ENCODE measurements around the gene KIFBP.
"Not testable (repeated sequence)": the region's sequence is repeated elsewhere in the genome, so short reads cannot be mapped to it uniquely, and the experiment has no call there.

Gene KIFBP

GRCh38 chr10:68988530-68989316 lies at the start of gene KIFBP:
KIFBP (plus strand) TSS chr10:68988803; CDS start chr10:68988833, 30 bp downstream.
- Mint-ChIP-seq H3K36me3 (ENCODE audit: low read depth) (peaks cover 9% of the 10 kb centered on the region), H3K4me3 (peak within 1 kb of the TSS; percentile 93 to 98 (median 97)), H3K27ac (peak within 1 kb of the TSS; percentile 78 to 95 (median 94)), H3K9me3 (no peaks in the 10 kb centered on the region), H3K27me3 (ENCODE audit: low read depth) (no peaks in the 10 kb centered on the region), H3K4me1 (peaks cover 23% of the 10 kb centered on the region)
- peak; percentile 37 to 58 (median 47) for TF ChIP-seq CTCF (IDR thresholded peaks at IDR 0.05; ENCODE audit: unreplicated experiment in 3 of 3)

GRCh38 chr10:68938884-68939283 lies 49.7 kb upstream of the KIFBP start:
- Mint-ChIP-seq H3K4me1 (peaks cover 5% of the 10 kb centered on the region), H3K4me3 (no peak overlapping the region), H3K9me3 (no peaks in the 10 kb centered on the region), H3K27ac (no peak overlapping the region), H3K36me3 (ENCODE audit: low read depth) (peaks cover 46% of the 10 kb centered on the region), H3K27me3 (ENCODE audit: low read depth) (no peaks in the 10 kb centered on the region)
- no peak for TF ChIP-seq CTCF (IDR thresholded peaks at IDR 0.05; ENCODE audit: unreplicated experiment in 3 of 3)

GRCh38 chr10:68940917-68941316 lies 47.7 kb upstream of the KIFBP start:
- H3K4me1 Mint-ChIP-seq; H3K9me3 Mint-ChIP-seq; H3K4me3 Mint-ChIP-seq; H3K27me3 Mint-ChIP-seq (ENCODE audit: low read depth): not testable (repeated sequence)
- peak overlapping the region in 1 of 3 experiments; percentile 60 for H3K27ac Mint-ChIP-seq
- H3K36me3 Mint-ChIP-seq (ENCODE audit: low read depth) = peaks cover 38% of the 10 kb centered on the region

- Mint-ChIP-seq H3K4me1 (peaks cover under 1% of the 10 kb centered on the region), H3K27me3 (ENCODE audit: low read depth) (no peaks in the 10 kb centered on the region), H3K9me3 (no peaks in the 10 kb centered on the region), H3K36me3 (ENCODE audit: low read depth) (peaks cover 22% of the 10 kb centered on the region), H3K4me3 (no peak overlapping the region), H3K27ac (no peak overlapping the region)
- no peak for TF ChIP-seq CTCF (IDR thresholded peaks at IDR 0.05; ENCODE audit: unreplicated experiment in 3 of 3)
Observed at GRCh38 chr10:68950598-68950997, 38.0 kb upstream of the KIFBP start.

GRCh38 chr10:68954904-68955303 lies 33.7 kb upstream of the KIFBP start:
- Mint-ChIP-seq H3K9me3 (no peaks in the 10 kb centered on the region), H3K27ac (peak overlapping the region in 2 of 3 experiments; percentile 36 to 95), H3K4me1 (peaks cover 15% of the 10 kb centered on the region), H3K27me3 (ENCODE audit: low read depth) (no peaks in the 10 kb centered on the region), H3K4me3 (peak overlapping the region; percentile 77 to 100 (median 78)), H3K36me3 (ENCODE audit: low read depth) (peaks cover 10% of the 10 kb centered on the region)
- no peak for TF ChIP-seq CTCF (IDR thresholded peaks at IDR 0.05; ENCODE audit: unreplicated experiment in 3 of 3)

- no peak for TF ChIP-seq CTCF (IDR thresholded peaks at IDR 0.05; ENCODE audit: unreplicated experiment in 3 of 3)
Observed at GRCh38 chr10:68955355-68955831, 33.2 kb upstream of the KIFBP start.

More at GRCh38 chr10:68955355-68955831, 33.2 kb upstream of the KIFBP start:
- Mint-ChIP-seq H3K27me3 (ENCODE audit: low read depth) (no peaks in the 10 kb centered on the region), H3K9me3 (no peaks in the 10 kb centered on the region), H3K4me1 (peaks cover 15% of the 10 kb centered on the region), H3K4me3 (peak overlapping the region; percentile 99 to 100 (median 99)), H3K27ac (peak overlapping the region; percentile 85 to 95 (median 94)), H3K36me3 (ENCODE audit: low read depth) (peaks cover 13% of the 10 kb centered on the region)
